ENCODE measurements around the gene ARFGEF2. TPM values are rescaled to one million over a fixed set of nuclear protein-coding genes. Genes with fewer than 3 reads are reported as not detected.

The ARFGEF2 gene
- total and polyA plus RNA-seq, 2 of the 8 experiments (the other 6 are each of a cell fraction or from before 2014, with no cell fraction given), result 8.1 to 21.8 TPM

- peaks cover 34 to 41% of the 10 kb centered on the region in 2 experiments for H4K20me1 ChIP-seq (replicated peaks in 1 of 2; ENCODE audit: control insufficient read depth in 1 of 2, insufficient read depth in 2 of 2, low read length in 2 of 2)
- ChIA-PET POLR2A (ENCODE audit: partially characterized antibody) (interaction anchor here (6.0 kb wide), 1 partner anchor 8 kb away, joined by 57 read pairs; the partner anchor contains the start of gene CSE1L), CTCF (ENCODE audit: partially characterized antibody) (interaction anchor here (2.0 kb wide), 1 partner anchor 25 kb away, joined by 5 read pairs; no protein-coding TSS in a partner anchor)
- H3K27ac ChIP-seq (ENCODE audit: low read depth, low read length), result no peak overlapping the region
- peaks cover 3 to 43% (median 8%) of the 10 kb centered on the region in 4 experiments; a peak in 7 of 8 replicates for H3K36me3 ChIP-seq (ENCODE audit: control insufficient read depth in 2 of 4, insufficient read depth in 4 of 4, low read length in 3 of 4)
- no peak overlapping the region for H2BK120ac ChIP-seq (replicated peaks; ENCODE audit: low read depth, low read length)
- DNase-seq (ENCODE audit: low read depth in 1 of 2, low spot score in 2 of 2), result no peak
- H4K91ac ChIP-seq (replicated peaks; ENCODE audit: insufficient read length, low read length), result no peak overlapping the region
- FAIRE-seq, result no peak
- no peaks in the 10 kb centered on the region for H3K9me3 ChIP-seq (ENCODE audit: insufficient read depth in 2 of 2, low read depth in 1 of 2, low read length in 1 of 2)
- no peaks in the 10 kb centered on the region; a peak in 1 of 7 replicates for H3K27me3 ChIP-seq (replicated peaks in 1 of 4; ENCODE audit: control insufficient read depth in 3 of 4, extremely low read depth in 1 of 4, insufficient read depth in 3 of 4, low read length in 3 of 4)
- peaks cover 79 to 98% of the 10 kb centered on the region in 2 experiments for H3K79me2 ChIP-seq (ENCODE audit: control insufficient read depth in 1 of 2, insufficient read depth in 2 of 2, low read length in 2 of 2)
- H3K56ac ChIP-seq (replicated peaks; ENCODE audit: insufficient read length, low read depth, low read length), result no peak overlapping the region
- H3K79me1 ChIP-seq (ENCODE audit: low read depth, low read length), result peaks cover 5% of the 10 kb centered on the region
- WGBS, 2 experiments (ENCODE audit: extremely low coverage in 1 of 2, insufficient coverage in 1 of 2, insufficient read length in 1 of 2, insufficient replicate concordance in 2 of 2, low coverage in 1 of 2, low lambda C conversion rate in 2 of 2, missing lambda C conversion rate in 1 of 2), result 93% methylated on average over 4 of the region's 4 CpGs; no CpG with 5 or more reads in 1 of the 2 experiments
- no peak overlapping the region for H3K4ac ChIP-seq (replicated peaks; ENCODE audit: insufficient read length, low read depth, low read length)
- H3K18ac ChIP-seq (ENCODE audit: extremely low read depth, low read length), result no peak overlapping the region
- H4K8ac ChIP-seq (ENCODE audit: extremely low read depth, insufficient read depth, low read length), result no peak overlapping the region
- H3K4me2 ChIP-seq (ENCODE audit: insufficient read depth in 1 of 2, low read depth in 2 of 2, low read length in 2 of 2), result peak overlapping the region; percentile 3 to 15; a peak in 1 of 4 replicates
- no peak overlapping the region for H3K14ac ChIP-seq (ENCODE audit: insufficient read length)
- peaks cover 2% of the 10 kb centered on the region; the same call in 1 of the 2 replicates for H3K23me2 ChIP-seq (ENCODE audit: low read depth, low read length)
- no peak overlapping the region for H4K5ac ChIP-seq (ENCODE audit: insufficient read length, low read depth, low read length)
- H2BK20ac ChIP-seq (ENCODE audit: low read length), result no peak overlapping the region
- H3K9ac ChIP-seq (replicated peaks in 1 of 4; ENCODE audit: extremely low read depth in 1 of 4, low read depth in 3 of 4, low read length in 3 of 4), result no peak overlapping the region
- H2BK5ac ChIP-seq (ENCODE audit: low read depth, low read length), result no peak overlapping the region
- H2AK5ac ChIP-seq (ENCODE audit: low read depth, low read length), result no peak overlapping the region
- no peak overlapping the region for H2AFZ ChIP-seq (ENCODE audit: low read length)
- no peak overlapping the region for H2BK12ac ChIP-seq (ENCODE audit: low read depth, low read length)
- H2BK15ac ChIP-seq (ENCODE audit: low read length), result no peak overlapping the region
- peaks cover 0 to 5% (median under 1%) of the 10 kb centered on the region in 4 experiments; a peak in 3 of 7 replicates for H3K4me1 ChIP-seq (replicated peaks in 1 of 4; ENCODE audit: control insufficient read depth in 3 of 4, insufficient read depth in 4 of 4, low read length in 3 of 4)
- H3K4me3 ChIP-seq (ENCODE audit: extremely low read depth in 1 of 4, insufficient read depth in 2 of 4, low read depth in 3 of 4, low read length in 4 of 4), result no peak overlapping the region
- no peak overlapping the region for H3K23ac ChIP-seq (ENCODE audit: insufficient read length)
- TF ChIP-seq SIRT6 (IDR thresholded peaks at IDR 0.05; ENCODE audit: low read length) (no peak), GABPA (IDR thresholded peaks at IDR 0.05; ENCODE audit: borderline replicate concordance, insufficient read depth, low read length) (no peak), CTCF (IDR thresholded peaks at IDR 0.05; ENCODE audit: control extremely low read depth in 1 of 3, insufficient read depth in 1 of 3, low read depth in 1 of 3, low read length in 3 of 3) (no peak)
These were observed 132.6 kb downstream of the ARFGEF2 start for GRCh38 chr20:49054056-49054643.

Measured in H1 (cell line).